GM19099 (cell line): ENCODE data around the gene GKAP1.
"Not testable (repeated sequence)": the region's sequence is repeated elsewhere in the genome, so short reads cannot be mapped to it uniquely, and the experiment has no call there.

Source experiments
- POLR2A ChIP-seq: IDR thresholded peaks from 3 replicates; pipeline ENCODE4 v1.6.1; 2011; ENCODE audit warnings: low read depth; ENCODE audit not compliant: insufficient read length; ENCODE audit errors: extremely low read depth

GKAP1 gene

GRCh38 chr9:83817356-83818278 is at the start of gene GKAP1:
Gene GKAP1, minus strand, starts transcription at chr9:83817769. Its CDS starts 11,252 bp downstream, at chr9:83806517.
- TF ChIP-seq POLR2A: not testable (repeated sequence)

- TF ChIP-seq POLR2A: no peak
These were observed 17.1 kb downstream of the GKAP1 start for GRCh38 chr9:83800236-83801033.

- no peak for TF ChIP-seq POLR2A
These were observed 23.5 kb downstream of the GKAP1 start for GRCh38 chr9:83794051-83794450.

- no peak for TF ChIP-seq POLR2A
These were observed 24.8 kb downstream of the GKAP1 start for GRCh38 chr9:83792746-83793145.

- TF ChIP-seq POLR2A: no peak
These were observed 39.4 kb downstream of the GKAP1 start for GRCh38 chr9:83778164-83778563.

GRCh38 chr9:83775932-83776331 is 41.6 kb downstream of the GKAP1 start:
- no peak for TF ChIP-seq POLR2A

GRCh38 chr9:83772860-83773259 is 44.7 kb downstream of the GKAP1 start:
- TF ChIP-seq POLR2A: no peak

- TF ChIP-seq POLR2A: no peak
These were observed 52.2 kb downstream of the GKAP1 start for GRCh38 chr9:83765376-83765775.

GRCh38 chr9:83754383-83754977 is 63.1 kb downstream of the GKAP1 start:
- TF ChIP-seq POLR2A: no peak

GRCh38 chr9:83749706-83750105 is 67.9 kb downstream of the GKAP1 start:
- no peak for TF ChIP-seq POLR2A

GRCh38 chr9:83744206-83744605 is 73.4 kb downstream of the GKAP1 start:
- no peak for TF ChIP-seq POLR2A

GRCh38 chr9:83733739-83734138 is 83.8 kb downstream of the GKAP1 start:
- TF ChIP-seq POLR2A: no peak

GRCh38 chr9:83724436-83724835 is 93.1 kb downstream of the GKAP1 start:
- TF ChIP-seq POLR2A: no peak

GRCh38 chr9:83722726-83723495 is 94.7 kb downstream of the GKAP1 start:
- TF ChIP-seq POLR2A: no peak

GRCh38 chr9:83721509-83721908 is 96.1 kb downstream of the GKAP1 start:
- TF ChIP-seq POLR2A: no peak
